Fibroblast of skin of left quadriceps (primary cell): Measurements from ENCODE around the gene SLC16A7.
A peak's percentile ranks its signal among the peaks of the same experiment; 100 is the strongest.
"Not testable (repeated sequence)": the region's sequence is repeated elsewhere in the genome, so short reads cannot be mapped to it uniquely, and the experiment has no call there.

ENCODE experiments used
- DNase-seq, 2 experiments: peaks; one replicate each; pipeline ENCODE4 v3.0.0-alpha.2; 2013; ENCODE audit warnings: low read depth in 2 of 2

SLC16A7 gene, protein sequence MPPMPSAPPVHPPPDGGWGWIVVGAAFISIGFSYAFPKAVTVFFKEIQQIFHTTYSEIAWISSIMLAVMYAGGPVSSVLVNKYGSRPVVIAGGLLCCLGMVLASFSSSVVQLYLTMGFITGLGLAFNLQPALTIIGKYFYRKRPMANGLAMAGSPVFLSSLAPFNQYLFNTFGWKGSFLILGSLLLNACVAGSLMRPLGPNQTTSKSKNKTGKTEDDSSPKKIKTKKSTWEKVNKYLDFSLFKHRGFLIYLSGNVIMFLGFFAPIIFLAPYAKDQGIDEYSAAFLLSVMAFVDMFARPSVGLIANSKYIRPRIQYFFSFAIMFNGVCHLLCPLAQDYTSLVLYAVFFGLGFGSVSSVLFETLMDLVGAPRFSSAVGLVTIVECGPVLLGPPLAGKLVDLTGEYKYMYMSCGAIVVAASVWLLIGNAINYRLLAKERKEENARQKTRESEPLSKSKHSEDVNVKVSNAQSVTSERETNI

GRCh38 chr12:59595883-59596540 lies at the start of gene SLC16A7:
TSS of gene SLC16A7 (plus strand) at chr12:59596029. CDS start at chr12:59704802, 108,773 bp downstream.
- peak; percentile 97 for DNase-seq

- no peak for DNase-seq
Observed at GRCh38 chr12:59548930-59549329, 46.9 kb upstream of the SLC16A7 start.

DNA sequence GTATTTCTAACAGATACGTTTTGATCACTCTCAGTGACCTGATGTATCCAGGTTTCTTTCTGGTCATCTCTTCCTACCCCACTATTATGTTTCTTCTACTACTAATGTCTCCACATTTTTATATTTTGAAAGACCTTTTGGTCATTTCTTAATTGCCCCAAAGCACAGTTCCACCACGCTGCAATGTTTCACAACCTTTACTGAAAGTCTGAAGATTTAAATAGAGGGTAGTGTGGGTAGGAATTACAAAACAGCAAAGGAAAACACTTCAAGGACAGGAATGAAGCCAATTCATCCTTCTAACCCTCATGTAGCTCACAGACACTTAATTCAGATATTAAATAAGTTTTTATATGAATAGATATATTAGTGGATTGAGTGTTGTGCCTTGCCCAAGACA lies 36.1 kb upstream of the SLC16A7 start:
- no peak for DNase-seq

DNA sequence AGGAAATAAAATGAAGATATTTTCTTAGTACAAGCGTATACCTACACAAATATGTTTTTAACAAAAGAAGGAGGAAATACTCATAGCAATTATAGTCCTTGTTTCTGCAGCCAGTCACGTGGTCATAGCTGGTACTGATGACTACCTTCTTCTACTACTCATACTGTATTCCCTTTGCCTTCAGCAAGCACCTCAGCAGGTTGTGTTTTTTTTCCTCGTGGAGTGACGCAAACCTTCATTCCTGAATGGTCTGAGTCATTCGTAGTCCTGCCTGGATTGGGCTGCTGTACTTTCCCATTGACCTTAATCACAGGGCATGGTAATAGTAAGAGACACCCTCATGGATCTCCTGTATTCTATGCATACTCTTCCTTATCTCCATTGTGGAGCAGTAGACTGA lies 25.7 kb upstream of the SLC16A7 start:
- no peak for DNase-seq

DNA sequence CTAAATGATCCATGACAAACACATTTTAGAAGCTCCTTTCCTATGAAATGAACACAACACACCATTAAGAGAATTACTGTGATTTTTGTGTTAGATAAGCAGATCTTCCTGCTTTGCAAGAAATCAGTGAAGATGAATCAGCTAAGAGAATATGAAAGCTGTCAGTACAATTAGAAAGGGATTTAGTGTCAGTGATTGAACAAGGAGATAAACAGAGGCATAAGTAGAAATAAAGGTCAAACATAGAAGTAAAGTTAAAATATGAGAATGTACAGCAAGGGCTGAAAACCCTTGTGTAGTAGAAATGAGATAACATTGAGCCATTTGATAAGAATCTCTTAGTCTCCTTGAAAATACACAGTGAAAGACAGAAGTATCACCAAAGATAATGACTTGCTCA lies 21.4 kb upstream of the SLC16A7 start:
- DNase-seq: no peak

- DNase-seq: no peak
Observed at GRCh38 chr12:59575826-59576225, 20.0 kb upstream of the SLC16A7 start.

DNA sequence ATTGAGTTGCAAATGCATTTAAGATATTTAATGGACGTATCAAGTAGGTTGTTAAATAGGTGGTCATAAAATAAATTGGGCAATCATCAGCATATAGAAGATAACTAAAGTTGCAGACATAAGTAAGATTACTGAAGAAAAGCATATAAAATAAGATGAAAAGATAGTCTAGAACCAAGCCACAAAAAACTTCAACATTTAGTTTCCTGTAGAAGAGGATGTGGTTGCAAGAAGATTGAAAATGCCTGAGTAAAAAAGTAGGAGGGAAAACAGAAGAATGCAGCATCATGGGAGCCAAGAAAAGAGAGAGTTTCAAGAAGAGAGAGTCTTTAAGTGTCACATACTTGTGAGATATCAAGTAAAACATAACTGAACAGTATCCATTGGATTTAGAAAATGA lies 17.6 kb upstream of the SLC16A7 start:
- no peak for DNase-seq

DNA sequence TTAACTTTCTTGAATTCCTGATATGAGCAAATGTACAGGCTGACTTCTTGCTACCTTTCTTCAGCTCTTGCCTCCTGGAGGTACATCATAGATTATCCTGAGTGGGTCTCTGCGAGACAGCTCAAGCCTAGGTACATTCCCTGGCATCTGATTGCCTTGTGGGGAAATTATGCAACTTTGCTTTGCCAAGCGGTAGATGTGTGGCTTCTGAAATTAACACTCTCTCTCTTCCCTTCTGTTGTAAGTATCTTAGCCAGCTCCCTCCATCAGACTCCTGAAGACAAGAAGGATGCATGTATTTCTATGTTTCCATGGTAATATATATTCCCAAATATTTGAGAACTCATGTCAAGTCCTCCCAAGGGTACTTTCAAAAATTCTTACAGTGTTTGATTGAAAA lies 16.2 kb upstream of the SLC16A7 start:
- no peak for DNase-seq

GRCh38 chr12:59580050-59580449 lies 15.8 kb upstream of the SLC16A7 start:
- DNase-seq: no peak

DNA sequence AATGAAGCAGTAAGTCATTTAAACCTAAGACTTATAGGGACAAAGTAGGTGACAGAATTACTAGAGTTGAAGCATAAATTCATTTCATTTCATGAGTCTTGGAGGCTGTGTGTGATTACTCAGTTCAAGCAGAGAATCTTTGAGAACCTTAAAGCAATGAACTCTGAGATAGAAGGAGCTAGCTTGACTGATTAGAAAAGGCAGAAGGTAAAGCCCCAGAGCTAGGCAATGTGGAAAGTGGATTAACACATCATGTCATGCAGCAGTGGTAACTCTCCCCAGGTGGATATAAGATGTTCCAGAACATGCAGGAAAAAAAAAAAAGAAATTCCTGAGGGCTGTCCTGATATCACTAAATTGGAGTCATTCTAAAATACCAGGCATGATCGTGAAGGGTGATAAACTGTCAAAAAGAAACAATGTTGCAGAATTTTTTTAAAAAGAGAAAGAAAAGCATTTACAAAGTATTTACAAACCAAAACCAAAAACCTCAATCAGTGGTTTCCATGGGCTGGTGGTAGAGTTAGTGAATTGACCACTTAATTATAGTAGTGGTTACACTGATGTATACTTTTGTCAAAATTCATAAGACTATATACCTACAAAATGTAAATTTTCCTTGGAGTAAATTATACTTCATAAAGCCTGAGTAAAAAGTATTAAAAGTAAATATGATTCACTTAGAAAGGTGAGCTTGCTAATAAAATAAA lies 12.7 kb upstream of the SLC16A7 start:
- no peak for DNase-seq

DNA sequence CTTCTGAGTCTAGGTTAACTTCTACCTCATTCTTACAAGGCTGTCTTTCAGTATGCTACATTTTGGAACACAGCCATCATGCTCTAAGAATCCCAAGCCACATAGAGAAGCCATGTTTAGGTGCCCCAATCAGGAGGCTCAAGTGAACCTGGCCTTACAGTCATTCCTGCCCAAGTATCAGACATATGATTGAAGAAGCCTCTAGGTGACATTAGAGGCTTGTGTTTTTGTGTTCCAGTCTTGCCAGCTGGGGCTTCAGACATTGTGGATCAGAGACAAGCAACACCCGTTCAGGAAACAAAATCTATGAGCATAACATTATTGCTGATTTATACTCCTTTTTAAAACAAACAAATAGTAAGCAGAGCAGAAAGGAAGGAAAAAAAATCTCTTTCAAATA lies 8.1 kb upstream of the SLC16A7 start:
- DNase-seq: no peak

DNA sequence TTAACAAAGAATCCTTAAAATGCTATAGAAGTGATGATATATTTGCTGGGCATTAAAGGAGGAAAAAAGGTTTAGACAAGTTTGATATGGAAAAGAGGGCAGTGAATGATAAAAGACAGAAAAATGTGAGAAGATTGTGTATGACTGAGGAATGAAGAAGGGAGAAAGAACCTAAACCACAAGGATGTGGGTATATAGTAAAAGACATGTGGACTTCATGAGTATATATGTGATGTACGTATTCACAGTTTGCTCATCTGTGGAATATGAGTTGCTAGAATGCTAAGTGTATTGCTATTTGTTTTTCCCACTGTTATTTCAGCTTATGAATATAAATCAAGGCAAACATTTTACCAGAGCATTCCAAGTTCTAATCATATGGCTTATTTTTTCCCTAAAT lies 2.1 kb upstream of the SLC16A7 start:
- DNase-seq: peak; percentile 67 to 74

- DNase-seq: no peak
Observed at GRCh38 chr12:59594943-59595500, 807 bp upstream of the SLC16A7 start.

GRCh38 chr12:59595565-59595882 lies 305 bp upstream of the SLC16A7 start:
- no peak for DNase-seq

GRCh38 chr12:59597385-59597781 lies 1.6 kb downstream of the SLC16A7 start:
- DNase-seq: peak; percentile 94 to 95

GRCh38 chr12:59600171-59600570 lies 4.3 kb downstream of the SLC16A7 start:
- DNase-seq: no peak

- no peak for DNase-seq
Observed at GRCh38 chr12:59603754-59604153, 7.9 kb downstream of the SLC16A7 start.

DNA sequence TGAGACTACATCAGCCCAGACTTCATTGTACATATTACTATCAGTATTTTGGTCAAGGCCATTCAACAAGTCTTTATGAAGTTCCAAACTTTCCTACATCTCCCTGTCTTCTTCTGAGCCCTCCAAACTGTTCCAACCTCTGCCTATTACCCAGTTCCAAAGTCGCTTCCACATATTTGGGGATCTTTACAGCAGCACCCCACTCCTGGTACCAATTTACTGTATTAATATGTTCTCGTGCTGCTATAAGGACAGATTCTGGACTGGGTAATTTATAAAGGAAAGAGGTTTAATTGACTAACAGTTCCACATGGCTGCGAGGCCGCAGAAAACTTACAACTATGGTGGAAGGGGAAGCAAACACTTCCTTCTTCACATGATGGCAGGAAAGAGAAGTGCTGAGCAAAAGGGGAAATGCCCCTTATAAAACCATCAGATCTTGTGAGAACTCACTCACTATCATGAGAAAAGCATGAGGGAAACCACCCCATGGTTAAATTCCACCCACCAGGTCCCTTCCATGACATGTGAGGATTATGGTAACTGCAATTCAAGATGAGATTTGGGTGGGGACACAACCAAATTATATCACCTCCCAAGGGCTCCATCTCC lies 17.1 kb downstream of the SLC16A7 start:
- not testable (repeated sequence) for DNase-seq

DNA sequence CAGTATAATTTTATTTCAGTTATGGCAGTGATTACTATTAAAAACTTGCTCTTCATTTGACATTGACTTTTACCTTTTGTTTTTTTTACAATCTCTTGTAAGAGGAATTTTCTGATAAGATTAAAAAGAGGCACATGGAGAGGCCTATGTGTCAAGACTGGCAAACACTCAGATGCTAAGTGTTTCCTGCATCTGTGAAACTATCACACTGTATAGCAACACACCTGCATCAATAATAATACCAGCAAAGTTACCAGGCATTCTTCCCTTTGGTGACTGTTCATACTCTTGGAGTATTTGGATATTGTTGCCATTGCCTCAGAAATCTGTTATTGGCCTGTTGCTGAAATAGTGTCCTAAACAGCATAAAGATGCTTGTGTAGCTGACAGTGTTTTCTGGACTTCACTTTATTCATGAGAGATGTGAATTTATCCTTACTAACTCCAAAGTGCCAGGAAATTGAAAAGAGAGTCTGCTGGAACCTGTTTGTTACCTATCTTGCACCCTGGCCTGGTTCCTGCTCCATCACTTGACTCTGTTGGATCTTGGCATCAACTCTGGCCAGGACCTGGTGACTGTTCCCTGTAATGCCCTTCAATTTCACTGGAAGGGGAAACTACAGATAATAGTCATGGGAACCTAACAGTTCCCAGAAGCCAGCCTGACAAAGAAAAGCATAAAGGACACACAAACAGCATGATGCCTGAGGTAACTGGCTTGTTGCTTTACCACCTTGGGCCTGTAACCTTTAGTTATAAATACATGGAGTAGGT lies 19.8 kb downstream of the SLC16A7 start:
- no peak for DNase-seq

DNA sequence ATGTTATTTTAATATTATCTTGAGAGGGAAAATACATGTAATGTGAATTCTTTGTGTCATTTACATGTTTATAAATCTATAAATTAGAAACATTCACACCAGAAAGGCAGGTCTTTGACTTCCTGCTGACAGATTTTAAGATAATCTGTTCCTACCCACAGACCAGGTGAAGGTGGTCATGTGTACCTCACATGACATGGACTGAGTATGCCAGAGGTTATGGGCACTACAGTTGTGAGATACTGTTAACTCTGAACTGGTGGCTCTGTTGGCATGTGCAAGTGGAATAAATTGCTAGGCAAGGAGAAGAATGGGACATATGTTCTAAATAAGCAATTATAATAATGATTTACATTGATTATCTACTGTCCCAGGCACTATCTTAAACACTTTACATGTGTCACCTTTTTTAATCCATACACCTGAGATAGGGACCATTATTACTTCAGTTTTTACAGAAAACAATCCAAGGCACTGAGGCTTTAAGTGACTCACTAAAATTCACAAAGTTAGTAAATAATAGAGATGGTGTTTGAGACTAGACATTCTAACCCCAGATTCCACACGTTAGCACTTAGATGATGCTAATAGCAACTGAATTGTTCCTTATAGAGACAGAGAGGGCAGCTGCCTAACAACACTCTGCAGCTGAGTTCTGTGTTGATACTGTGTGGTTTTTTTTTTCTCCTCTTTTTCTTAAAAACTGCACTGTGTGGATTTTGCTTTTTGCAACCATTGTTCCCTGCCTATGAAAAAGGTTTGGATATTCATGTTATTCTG lies 23.8 kb downstream of the SLC16A7 start:
- no peak for DNase-seq
